Sigmoid colon (tissue), 7 donors: Measurements from ENCODE around the gene GPR55. TPM values are rescaled to one million over a fixed set of nuclear protein-coding genes. Genes with fewer than 3 reads are reported as not detected.

Source experiments
- DNase-seq: peaks from one replicate; pipeline ENCODE4 v3.0.0-alpha.2; 2019
- H3K27ac ChIP-seq, 4 donors: fragments of 200-600 bp; sonication (generic); one replicate each; pipeline ENCODE4 v1.5.1; 2016 to 2019; ENCODE audit warnings: mild to moderate bottlenecking in 1 of 4
- H3K27me3 ChIP-seq, 3 donors: fragments of 200-600 bp; sonication (generic); one replicate each; pipeline ENCODE4 v1.5.1; 2019; ENCODE audit warnings: mild to moderate bottlenecking in 1 of 3
- H3K36me3 ChIP-seq, 4 donors: fragments of 200-600 bp; sonication (generic); one replicate each; pipeline ENCODE4 v1.5.1; 2016 to 2019
- H3K4me1 ChIP-seq, 4 donors: fragments of 200-600 bp; sonication (generic); one replicate each; pipeline ENCODE4 v1.5.1; 2017 to 2019
- H3K4me3 ChIP-seq, 4 donors: fragments of 200-600 bp; sonication (generic); one replicate each; pipeline ENCODE4 v1.5.1; 2017 to 2019; ENCODE audit warnings: mild to moderate bottlenecking in 2 of 4, moderate library complexity in 1 of 4
- H3K9me3 ChIP-seq, 4 donors: fragments of 200-600 bp in 3 of 4; sonication (generic) in 3 of 4; one replicate each; pipeline versions ENCODE4 v1.5.1 to v1.6.1; 2013 to 2019
- EP300 ChIP-seq, 4 donors: sonication (generic); formaldehyde crosslinking; IDR thresholded peaks; one replicate each; pipeline ENCODE4 v1.6.1; 2017; ENCODE audit warnings: antibody characterized with exemption in 4 of 4
- POLR2A ChIP-seq, 2 donors: fragments of 450-650 bp; IDR thresholded peaks; one replicate each; pipeline ENCODE4 v1.6.1; 2016; ENCODE audit warnings: antibody characterized with exemption in 2 of 2, mild to moderate bottlenecking in 2 of 2, moderate library complexity in 2 of 2
- POLR2AphosphoS5 ChIP-seq, 4 donors: sonication (generic); formaldehyde crosslinking; IDR thresholded peaks; one replicate each; pipeline ENCODE4 v1.6.1; 2017; ENCODE audit warnings: antibody characterized with exemption in 4 of 4
- whole genome bisulfite sequencing, 2 donors: extraction: QIAGEN DNeasy Blood & Tissue Kit; methylation state at CpG; one replicate each; pipeline ENCODE4 v1.1.7; 2013; 5-methylcytosine and 5-hydroxymethylcytosine counted together
- intact Hi-C: fragments of 100-400 bp; cut with DNase I; formaldehyde crosslinking; loops from one replicate; pipeline ENCODE4 v1.15.1; 2023
- polyA plus RNA-seq, 3 donors: library from polyadenylated mRNA; stranded (reverse); fragments of 200-250 nt; gene quantifications; one replicate each; pipeline ENCODE4 v1.2.3, GENCODE V29; 2013
- total RNA-seq, 4 donors: library from RNA; depleted of rRNA; stranded (reverse); fragments of >200 nt; gene quantifications; one replicate each; pipeline ENCODE4 v1.1.0, GENCODE V29; 2016
- TF ChIP-seq, protein P1 (sequence below), 4 experiments: fragments of 450-650 bp in 3 of 4; fragments of 200-600 bp in 1 of 4; IDR thresholded peaks; one replicate each; pipeline ENCODE4 v1.5.1; 2016 to 2019; ENCODE audit warnings: antibody characterized with exemption in 4 of 4, mild to moderate bottlenecking in 3 of 4, moderate library complexity in 2 of 4
- donor health status: healthy with polysubstance abuse.
- donor health status: Bipolar disorder and iron deficiency.
- donor health status: healthy.

Gene GPR55
- total and polyA plus RNA-seq, 7 donors: 0.23 to 1.4 TPM; not detected in 5

DNA sequence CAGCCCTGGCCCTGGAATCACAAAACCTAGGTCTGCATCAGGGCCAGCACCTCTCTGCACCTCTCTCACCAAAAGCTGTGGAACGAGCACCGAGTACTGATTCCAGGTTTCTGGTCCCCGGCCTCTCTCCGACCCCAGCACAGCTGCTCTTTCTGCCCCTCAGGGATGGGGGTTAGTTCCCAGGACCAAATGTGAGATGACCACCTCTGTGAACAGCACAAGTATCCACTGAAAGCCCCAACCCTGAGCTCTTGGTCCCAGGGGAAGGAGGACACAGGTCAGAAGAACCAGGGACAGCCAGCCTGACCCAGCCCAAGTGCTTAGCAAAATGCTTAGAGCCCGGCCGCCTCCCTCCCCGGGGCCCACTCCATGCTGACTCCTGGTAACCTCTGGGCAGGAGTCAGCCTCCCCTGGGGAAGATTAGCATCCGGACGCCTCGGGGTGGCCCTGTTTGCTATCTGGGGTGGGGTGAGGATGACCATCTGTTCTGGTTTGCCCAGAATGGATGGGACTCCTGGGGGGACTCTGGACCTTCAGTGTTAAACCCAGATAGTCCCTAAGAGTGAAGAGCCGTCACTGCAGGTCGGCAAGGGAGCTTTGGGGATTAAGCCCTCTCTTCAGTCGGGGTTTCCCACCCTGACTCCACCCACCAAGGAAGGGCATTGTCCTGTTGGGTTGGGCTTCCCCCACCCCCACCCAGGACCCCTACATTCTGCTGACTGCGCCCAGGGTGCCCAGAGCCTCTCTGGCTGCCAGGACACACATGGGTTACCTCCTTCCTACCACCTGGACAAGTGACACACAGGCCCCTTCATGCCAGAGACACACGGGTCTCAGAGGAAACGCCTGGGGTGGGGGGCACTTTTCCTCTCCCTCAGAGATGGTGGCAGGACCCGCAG lies 9.4 kb upstream of the GPR55 start:
- TF ChIP-seq, protein P1, sequence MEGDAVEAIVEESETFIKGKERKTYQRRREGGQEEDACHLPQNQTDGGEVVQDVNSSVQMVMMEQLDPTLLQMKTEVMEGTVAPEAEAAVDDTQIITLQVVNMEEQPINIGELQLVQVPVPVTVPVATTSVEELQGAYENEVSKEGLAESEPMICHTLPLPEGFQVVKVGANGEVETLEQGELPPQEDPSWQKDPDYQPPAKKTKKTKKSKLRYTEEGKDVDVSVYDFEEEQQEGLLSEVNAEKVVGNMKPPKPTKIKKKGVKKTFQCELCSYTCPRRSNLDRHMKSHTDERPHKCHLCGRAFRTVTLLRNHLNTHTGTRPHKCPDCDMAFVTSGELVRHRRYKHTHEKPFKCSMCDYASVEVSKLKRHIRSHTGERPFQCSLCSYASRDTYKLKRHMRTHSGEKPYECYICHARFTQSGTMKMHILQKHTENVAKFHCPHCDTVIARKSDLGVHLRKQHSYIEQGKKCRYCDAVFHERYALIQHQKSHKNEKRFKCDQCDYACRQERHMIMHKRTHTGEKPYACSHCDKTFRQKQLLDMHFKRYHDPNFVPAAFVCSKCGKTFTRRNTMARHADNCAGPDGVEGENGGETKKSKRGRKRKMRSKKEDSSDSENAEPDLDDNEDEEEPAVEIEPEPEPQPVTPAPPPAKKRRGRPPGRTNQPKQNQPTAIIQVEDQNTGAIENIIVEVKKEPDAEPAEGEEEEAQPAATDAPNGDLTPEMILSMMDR (IDR thresholded peaks at IDR 0.05): no peak
- no peak for TF ChIP-seq POLR2A (IDR thresholded peaks at IDR 0.05)
- TF ChIP-seq POLR2AphosphoS5 (IDR thresholded peaks at IDR 0.05): no peak
- TF ChIP-seq EP300 (IDR thresholded peaks at IDR 0.05): no peak
- intact Hi-C loops: no loop called here
- DNase-seq: no peak
- 87 to 92% methylated on average over 17 of the region's 17 CpGs for WGBS, 2 donors
- no peak overlapping the region for H3K4me3 ChIP-seq
- H3K36me3 ChIP-seq: no peaks in the 10 kb centered on the region
- H3K9me3 ChIP-seq: peaks cover 0 to 8% (median 2%) of the 10 kb centered on the region in 4 donors
- peaks cover 0 to 7% (median 0%) of the 10 kb centered on the region in 3 donors for H3K27me3 ChIP-seq
- no peak overlapping the region for H3K27ac ChIP-seq
- peaks cover 0 to 10% (median 0%) of the 10 kb centered on the region in 4 donors for H3K4me1 ChIP-seq

DNA sequence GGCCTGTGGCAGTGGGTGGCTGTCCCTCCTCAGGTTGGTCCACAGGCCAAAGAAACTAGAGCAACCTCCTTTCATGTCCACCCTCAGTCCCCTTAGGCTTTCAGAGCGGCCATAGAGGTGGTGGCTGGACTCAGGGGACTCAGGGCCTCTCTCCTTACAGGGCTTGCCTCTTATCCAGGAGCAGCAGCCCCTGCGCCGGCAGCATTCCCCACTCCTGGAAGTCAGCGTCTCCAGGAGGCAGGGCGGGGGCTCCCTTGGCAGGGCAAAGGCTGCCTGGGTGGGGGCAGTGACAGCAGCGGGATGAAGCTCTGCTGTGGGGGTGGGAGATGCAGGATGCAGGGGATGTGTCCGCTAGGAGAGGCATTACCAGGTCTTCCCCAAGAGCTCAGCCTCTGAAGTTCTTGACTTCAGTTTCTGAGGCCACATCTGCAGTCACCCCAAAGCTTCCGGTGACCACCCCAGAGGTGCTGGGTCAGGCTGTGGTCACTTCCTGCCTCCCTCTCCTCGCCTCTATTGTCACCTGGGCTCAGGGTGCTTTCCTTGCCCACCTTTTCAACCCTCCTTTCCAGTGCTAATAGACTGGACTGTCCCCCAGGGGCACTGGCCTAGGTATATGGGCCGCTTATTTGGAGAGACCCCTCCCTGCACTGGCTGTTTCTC lies 8.6 kb upstream of the GPR55 start:
- no peak for DNase-seq
- Histone ChIP-seq H3K27me3 (peaks cover 0 to 7% (median 0%) of the 10 kb centered on the region in 3 donors), H3K4me3 (no peak overlapping the region), H3K27ac (peak overlapping the region in 1 of 4 donors; percentile 20), H3K4me1 (peaks cover 0 to 10% (median 0%) of the 10 kb centered on the region in 4 donors), H3K36me3 (no peaks in the 10 kb centered on the region), H3K9me3 (peaks cover 0 to 8% (median 2%) of the 10 kb centered on the region in 4 donors)
- intact Hi-C loops: no loop called here
- TF ChIP-seq POLR2A (IDR thresholded peaks at IDR 0.05) (no peak), POLR2AphosphoS5 (IDR thresholded peaks at IDR 0.05) (no peak), EP300 (IDR thresholded peaks at IDR 0.05) (no peak)
- TF ChIP-seq, protein P1 (IDR thresholded peaks at IDR 0.05): no peak
- 81 to 83% methylated on average over 10 of the region's 10 CpGs for WGBS, 2 donors

DNA sequence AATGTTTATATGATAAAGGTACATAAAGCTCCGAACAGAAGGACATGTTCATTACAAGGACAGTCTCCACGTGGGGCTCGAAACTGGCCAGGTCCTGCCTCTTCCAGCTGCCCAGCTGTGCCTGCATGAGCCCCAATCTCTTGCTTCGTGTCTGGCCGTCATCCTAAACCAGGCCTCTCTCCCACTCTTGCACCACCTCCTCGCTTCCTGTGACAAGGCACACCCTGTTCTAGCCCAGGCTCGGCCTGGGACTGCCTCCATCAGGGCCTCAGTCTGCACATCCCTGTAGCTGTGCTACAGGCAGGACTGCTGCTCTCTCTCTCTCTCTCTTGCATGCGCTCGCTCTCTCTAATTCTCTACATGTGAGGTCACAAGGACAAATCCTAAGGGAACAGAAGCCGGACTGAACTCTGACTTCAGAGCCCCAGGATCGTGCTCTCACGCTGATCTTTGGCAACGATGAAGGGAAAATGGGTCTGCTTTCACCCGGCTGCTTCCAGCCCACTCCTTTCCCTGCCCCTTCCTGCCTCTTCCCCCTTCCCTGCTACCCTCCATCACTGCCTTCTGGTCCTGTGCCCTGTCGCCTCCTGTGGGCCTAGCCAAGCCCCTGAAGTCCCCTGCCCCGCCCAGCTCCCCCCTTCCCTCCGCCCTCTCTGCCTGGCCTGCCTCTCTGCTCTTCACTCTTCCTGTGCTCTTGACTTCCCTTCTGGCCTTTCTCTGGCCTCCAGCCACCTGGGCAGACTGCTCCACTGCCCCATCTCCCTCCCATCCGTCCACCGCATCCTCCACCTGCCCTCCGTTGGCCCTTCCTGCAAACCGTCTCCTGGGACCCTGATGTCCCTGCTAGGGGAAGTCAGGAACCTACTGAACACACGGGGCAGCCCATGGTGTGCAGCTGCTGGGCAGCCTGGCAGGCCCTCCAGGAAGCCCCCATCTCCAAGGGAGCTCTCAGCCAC lies 7.8 kb upstream of the GPR55 start:
- TF ChIP-seq POLR2A (IDR thresholded peaks at IDR 0.05) (no peak), POLR2AphosphoS5 (IDR thresholded peaks at IDR 0.05) (peak in 1 of 4 donors; percentile 19), EP300 (IDR thresholded peaks at IDR 0.05) (no peak)
- TF ChIP-seq, protein P1 (IDR thresholded peaks at IDR 0.05): no peak
- Histone ChIP-seq H3K4me3 (no peak overlapping the region), H3K4me1 (peaks cover 0 to 10% (median 0%) of the 10 kb centered on the region in 4 donors), H3K27me3 (peaks cover 0 to 7% (median 0%) of the 10 kb centered on the region in 3 donors), H3K27ac (peak overlapping the region in 1 of 4 donors; percentile 20), H3K36me3 (no peaks in the 10 kb centered on the region), H3K9me3 (peaks cover 0 to 8% (median 2%) of the 10 kb centered on the region in 4 donors)
- WGBS, 2 donors: 76 to 85% methylated on average over 22 of the region's 22 CpGs
- intact Hi-C loops: no loop called here
- DNase-seq: peak; percentile 86

DNA sequence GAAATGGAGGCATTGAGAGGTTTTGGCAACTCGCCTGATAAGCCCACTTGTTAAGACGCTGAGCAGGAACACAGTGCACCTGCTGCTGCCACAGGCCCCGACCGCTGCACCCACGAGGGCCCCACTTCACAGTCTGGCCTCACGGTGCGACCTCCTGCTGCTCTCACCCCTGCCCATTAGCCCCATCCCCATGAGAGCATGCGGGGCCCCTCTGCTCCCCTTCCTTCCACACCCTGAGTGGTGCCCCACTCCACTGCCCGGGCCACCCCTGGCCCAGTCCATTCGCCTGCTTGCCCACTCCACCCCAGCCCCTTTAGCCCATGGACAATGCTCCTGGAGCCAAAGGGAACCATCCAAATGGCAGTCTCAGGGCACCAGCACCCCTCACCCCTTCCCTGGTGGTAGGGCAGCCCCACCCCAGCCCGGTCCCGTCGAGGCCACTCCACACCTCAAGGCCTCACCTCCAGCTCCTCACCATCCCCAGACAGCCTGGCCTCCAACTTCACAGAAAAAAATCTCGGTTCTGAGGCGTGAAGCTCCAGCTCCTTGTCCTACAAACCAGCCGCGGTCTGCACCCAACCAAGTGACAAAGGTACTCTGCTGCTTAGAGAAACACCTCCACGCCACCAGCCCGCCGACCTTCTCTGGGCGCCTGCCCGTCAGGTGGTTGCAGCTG lies 6.7 kb upstream of the GPR55 start:
- H3K4me1 ChIP-seq: peaks cover 0 to 10% (median 0%) of the 10 kb centered on the region in 4 donors
- no peak overlapping the region for H3K4me3 ChIP-seq
- peaks cover 0 to 7% (median 0%) of the 10 kb centered on the region in 3 donors for H3K27me3 ChIP-seq
- DNase-seq: peak; percentile 54
- intact Hi-C loops: no loop called here
- TF ChIP-seq POLR2AphosphoS5 (IDR thresholded peaks at IDR 0.05) (no peak), EP300 (IDR thresholded peaks at IDR 0.05) (no peak), POLR2A (IDR thresholded peaks at IDR 0.05) (no peak)
- TF ChIP-seq, protein P1 (IDR thresholded peaks at IDR 0.05): no peak
- H3K36me3 ChIP-seq: no peaks in the 10 kb centered on the region
- WGBS, 2 donors: 80 to 90% methylated on average over 22 of the region's 22 CpGs
- no peaks in the 10 kb centered on the region for H3K9me3 ChIP-seq
- H3K27ac ChIP-seq: no peak overlapping the region
